KMS-11 (cell line): ENCODE results near the gene IL17C.

Experiments used
- H2AFZ ChIP-seq: fragments of 200-600 bp; sonication (generic); 2 replicates; pipeline ENCODE4 v1.6.1; 2016; ENCODE audit warnings: antibody characterized with exemption, mixed run types, low read depth
- H3K27ac ChIP-seq: fragments of 200-600 bp; sonication (generic); 2 replicates; pipeline ENCODE4 v1.6.1; 2016; ENCODE audit warnings: mild to moderate bottlenecking, mixed run types
- H3K27me3 ChIP-seq: fragments of 200-600 bp; sonication (generic); 2 replicates; pipeline ENCODE4 v1.6.1; 2017; ENCODE audit warnings: mild to moderate bottlenecking, low read depth, mixed run types, moderate library complexity; ENCODE audit not compliant: insufficient read depth
- H3K36me3 ChIP-seq: fragments of 200-600 bp; sonication (generic); 2 replicates; pipeline ENCODE4 v1.6.1; 2017; ENCODE audit warnings: mild to moderate bottlenecking, mixed run types; ENCODE audit not compliant: insufficient read depth
- H3K4me1 ChIP-seq: fragments of 200-600 bp; sonication (generic); 2 replicates; pipeline ENCODE4 v1.6.1; 2016; ENCODE audit warnings: mild to moderate bottlenecking, low read depth, mixed run types; ENCODE audit not compliant: poor library complexity, severe bottlenecking
- H3K4me2 ChIP-seq: fragments of 200-600 bp; sonication (generic); 2 replicates; pipeline ENCODE4 v1.7.0; 2016; ENCODE audit warnings: mild to moderate bottlenecking, mixed run types
- H3K4me3 ChIP-seq: fragments of 200-600 bp; sonication (generic); IDR thresholded peaks from 2 replicates; pipeline ENCODE4 v1.6.1; 2017; ENCODE audit warnings: low read depth, low read length, mixed read lengths; ENCODE audit not compliant: insufficient read depth
- H3K79me2 ChIP-seq: fragments of 200-600 bp; sonication (generic); 2 replicates; pipeline ENCODE4 v1.6.1; 2016; ENCODE audit warnings: low read depth, mixed run types; ENCODE audit not compliant: insufficient read depth
- H3K9ac ChIP-seq: fragments of 200-600 bp; sonication (generic); 2 replicates; pipeline ENCODE4 v1.6.1; 2016; ENCODE audit warnings: mild to moderate bottlenecking, mixed run types
- H4K20me1 ChIP-seq: fragments of 200-600 bp; sonication (generic); 2 replicates; pipeline ENCODE4 v1.6.1; 2016; ENCODE audit warnings: mild to moderate bottlenecking, mixed run types; ENCODE audit not compliant: insufficient read depth
- TF ChIP-seq, protein P1 (sequence below): fragments of 200-600 bp; sonication (generic); conservative IDR thresholded peaks from 2 replicates; pipeline ENCODE4 v1.6.1; 2017; ENCODE audit warnings: low read depth, mild to moderate bottlenecking, antibody characterized with exemption, low read length, moderate library complexity, mixed read lengths

IL17C gene

DNA sequence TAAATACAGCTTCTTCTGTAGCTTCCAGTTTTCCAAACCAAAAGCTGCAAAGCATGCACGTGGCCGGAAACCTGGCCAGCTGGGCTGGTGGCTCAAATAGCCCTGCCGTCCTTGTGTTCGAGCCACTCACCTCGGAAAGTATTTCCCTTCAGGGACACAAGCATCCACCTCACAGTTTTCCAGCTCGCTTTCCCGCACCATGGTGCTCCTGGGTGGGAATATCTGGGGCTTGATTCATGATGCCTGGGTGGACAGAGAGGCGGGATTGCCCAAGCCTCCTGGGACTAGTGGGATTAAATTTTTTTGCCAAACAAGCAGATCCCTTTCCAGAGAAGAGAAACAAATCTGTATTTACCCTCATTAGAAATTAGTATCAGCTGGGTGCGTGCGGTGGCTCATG lies 31.6 kb downstream of the IL17C start:
- no peak overlapping the region for H3K9ac ChIP-seq
- no peak overlapping the region for H3K4me2 ChIP-seq
- no peak overlapping the region for H3K27ac ChIP-seq
- no peaks in the 10 kb centered on the region for H3K27me3 ChIP-seq
- H2AFZ ChIP-seq: no peak overlapping the region
- no peaks in the 10 kb centered on the region for H4K20me1 ChIP-seq
- H3K4me3 ChIP-seq: no peak overlapping the region
- H3K79me2 ChIP-seq: no peaks in the 10 kb centered on the region
- H3K36me3 ChIP-seq: no peaks in the 10 kb centered on the region
- TF ChIP-seq, protein P1, sequence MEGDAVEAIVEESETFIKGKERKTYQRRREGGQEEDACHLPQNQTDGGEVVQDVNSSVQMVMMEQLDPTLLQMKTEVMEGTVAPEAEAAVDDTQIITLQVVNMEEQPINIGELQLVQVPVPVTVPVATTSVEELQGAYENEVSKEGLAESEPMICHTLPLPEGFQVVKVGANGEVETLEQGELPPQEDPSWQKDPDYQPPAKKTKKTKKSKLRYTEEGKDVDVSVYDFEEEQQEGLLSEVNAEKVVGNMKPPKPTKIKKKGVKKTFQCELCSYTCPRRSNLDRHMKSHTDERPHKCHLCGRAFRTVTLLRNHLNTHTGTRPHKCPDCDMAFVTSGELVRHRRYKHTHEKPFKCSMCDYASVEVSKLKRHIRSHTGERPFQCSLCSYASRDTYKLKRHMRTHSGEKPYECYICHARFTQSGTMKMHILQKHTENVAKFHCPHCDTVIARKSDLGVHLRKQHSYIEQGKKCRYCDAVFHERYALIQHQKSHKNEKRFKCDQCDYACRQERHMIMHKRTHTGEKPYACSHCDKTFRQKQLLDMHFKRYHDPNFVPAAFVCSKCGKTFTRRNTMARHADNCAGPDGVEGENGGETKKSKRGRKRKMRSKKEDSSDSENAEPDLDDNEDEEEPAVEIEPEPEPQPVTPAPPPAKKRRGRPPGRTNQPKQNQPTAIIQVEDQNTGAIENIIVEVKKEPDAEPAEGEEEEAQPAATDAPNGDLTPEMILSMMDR: no peak
- H3K4me1 ChIP-seq: no peaks in the 10 kb centered on the region

- TF ChIP-seq, protein P1: no peak
- H3K4me2 ChIP-seq: no peak overlapping the region
Observed at GRCh38 chr16:88671806-88672205, 33.4 kb downstream of the IL17C start.

GRCh38 chr16:88672776-88673175 lies 34.4 kb downstream of the IL17C start:
- Histone ChIP-seq H4K20me1 (no peaks in the 10 kb centered on the region), H3K79me2 (no peaks in the 10 kb centered on the region), H3K4me2 (no peak overlapping the region), H3K9ac (no peak overlapping the region), H3K4me3 (no peak overlapping the region), H3K27ac (no peak overlapping the region), H2AFZ (no peak overlapping the region), H3K27me3 (no peaks in the 10 kb centered on the region), H3K36me3 (no peaks in the 10 kb centered on the region), H3K4me1 (no peaks in the 10 kb centered on the region)
- TF ChIP-seq, protein P1: no peak

More at GRCh38 chr16:88671806-88672205, 33.4 kb downstream of the IL17C start:
- no peak overlapping the region for H3K27ac ChIP-seq
- H3K9ac ChIP-seq: no peak overlapping the region
- H2AFZ ChIP-seq: no peak overlapping the region
- H4K20me1 ChIP-seq: no peaks in the 10 kb centered on the region
- no peaks in the 10 kb centered on the region for H3K27me3 ChIP-seq
- H3K36me3 ChIP-seq: no peaks in the 10 kb centered on the region
- H3K4me3 ChIP-seq: no peak overlapping the region
- no peaks in the 10 kb centered on the region for H3K79me2 ChIP-seq
- H3K4me1 ChIP-seq: no peaks in the 10 kb centered on the region

- Histone ChIP-seq H3K9ac (no peak overlapping the region), H3K27ac (no peak overlapping the region), H3K4me2 (no peak overlapping the region), H3K4me3 (no peak overlapping the region), H3K27me3 (no peaks in the 10 kb centered on the region), H3K4me1 (no peaks in the 10 kb centered on the region), H3K36me3 (no peaks in the 10 kb centered on the region), H3K79me2 (no peaks in the 10 kb centered on the region), H2AFZ (no peak overlapping the region), H4K20me1 (no peaks in the 10 kb centered on the region)
- TF ChIP-seq, protein P1: no peak
Observed at GRCh38 chr16:88673716-88674379, 35.5 kb downstream of the IL17C start.
